Endothelial cell of umbilical vein (primary cell): Measurements from ENCODE around the gene CPNE8. TPM values are rescaled to one million over a fixed set of nuclear protein-coding genes. Genes with fewer than 3 reads are reported as not detected.

Source experiments
- BruUV-seq: library from RNA; stranded (reverse); fragments of 400-500 nt; replicated peaks from 2 replicates; lab custom pipeline; 2021; lab: Mats Ljungman, UMichigan
- CTCF ChIA-PET: fragments of 300-600, 350-600 bp; sonication (Branson Sonifier 250); formaldehyde crosslinking; loops from one replicate; lab custom pipeline; 2021; ENCODE audit warnings: antibody characterized with exemption, inconsistent platforms; lab: Charles Lee
- POLR2A ChIA-PET: fragments of 300-600, 350-600 bp; sonication (Branson Sonifier 250); formaldehyde crosslinking; loops from one replicate; lab custom pipeline; 2021; ENCODE audit warnings: antibody characterized with exemption, inconsistent platforms; lab: Charles Lee
- DNase-seq: peaks from one replicate; pipeline ENCODE4 v3.0.0-alpha.2; 2011; ENCODE audit warnings: low read depth, low spot score
- FAIRE-seq: peaks from 2 replicates; lab custom pipeline; 2011; peaks lifted over from hg19 to GRCh38; lab: Jason Lieb, UNC
- H2AFZ ChIP-seq: 2 replicates; pipeline ENCODE4 v1.6.0; 2012; ENCODE audit warnings: low read depth, low read length, control low read depth, inconsistent platforms
- H3K27ac ChIP-seq: 2 replicates; pipeline ENCODE4 v1.5.1; 2011; ENCODE audit warnings: low read depth, mild to moderate bottlenecking, control low read depth, low read length, moderate library complexity; ENCODE audit not compliant: insufficient read depth
- H3K27me3 ChIP-seq, 2 experiments: 2 replicates each; pipeline versions ENCODE4 v1.6.0 to v1.6.1; 2011; ENCODE audit warnings: low read length in 2 of 2, mixed read lengths in 1 of 2; ENCODE audit not compliant: control insufficient read depth in 2 of 2, insufficient read depth in 2 of 2
- H3K36me3 ChIP-seq, 2 experiments: 2 replicates in 1 of 2; 3 replicates in 1 of 2; pipeline ENCODE4 v1.5.1; 2011; ENCODE audit warnings: low read length in 2 of 2, mild to moderate bottlenecking in 1 of 2, moderate library complexity in 1 of 2; ENCODE audit not compliant: control insufficient read depth in 2 of 2, insufficient read depth in 2 of 2; ENCODE audit errors: extremely low read depth in 1 of 2
- H3K4me1 ChIP-seq: 3 replicates; pipeline ENCODE4 v1.5.1; 2011; ENCODE audit warnings: mild to moderate bottlenecking, low read length; ENCODE audit not compliant: control insufficient read depth, insufficient read depth; ENCODE audit errors: extremely low read depth
- H3K4me2 ChIP-seq: 2 replicates; pipeline ENCODE4 v1.6.1; 2011; ENCODE audit warnings: low read length, control low read depth, mixed read lengths; ENCODE audit not compliant: insufficient read depth
- H3K4me3 ChIP-seq, 3 experiments: fragments of 200-600 bp in 1 of 3; sonication (generic), shearing (Covaris generic) in 1 of 3; replicated peaks in 1 of 3; 2 replicates each; pipeline ENCODE4 v1.5.1; 2011 to 2016; ENCODE audit warnings: control low read depth in 3 of 3, low read length in 3 of 3, mild to moderate bottlenecking in 2 of 3, inconsistent platforms in 1 of 3, low read depth in 1 of 3, moderate library complexity in 1 of 3; ENCODE audit not compliant: insufficient read depth in 1 of 3
- H3K79me2 ChIP-seq: 2 replicates; pipeline ENCODE4 v1.6.0; 2012; ENCODE audit warnings: low read length, inconsistent platforms; ENCODE audit not compliant: control insufficient read depth, insufficient read depth
- H3K9ac ChIP-seq: replicated peaks from 2 replicates; pipeline ENCODE3; 2011; ENCODE audit warnings: low read length, control low read depth; ENCODE audit not compliant: insufficient read depth; ENCODE audit errors: extremely low read depth
- H3K9me1 ChIP-seq: replicated peaks from 3 replicates; pipeline ENCODE4 v1.6.0; 2011; ENCODE audit warnings: mild to moderate bottlenecking, low read length; ENCODE audit not compliant: control insufficient read depth, insufficient read depth; ENCODE audit errors: extremely low read depth
- H3K9me3 ChIP-seq: replicated peaks from 2 replicates; pipeline ENCODE4 v1.5.1; 2012; ENCODE audit warnings: low read length, inconsistent platforms; ENCODE audit not compliant: control insufficient read depth, insufficient read depth
- H4K20me1 ChIP-seq: replicated peaks from 2 replicates; pipeline ENCODE3; 2011; ENCODE audit warnings: mild to moderate bottlenecking, low read length; ENCODE audit not compliant: control insufficient read depth, insufficient read depth; ENCODE audit errors: extremely low read depth
- CTCF ChIP-seq, 2 donors: IDR thresholded peaks; 1 replicate in 1 of 2; 2 replicates in 1 of 2; pipeline ENCODE4 v1.5.1; 2011; ENCODE audit warnings: low read length in 2 of 2, mild to moderate bottlenecking in 2 of 2, moderate library complexity in 2 of 2, control low read depth in 1 of 2, inconsistent platforms in 1 of 2, low read depth in 1 of 2; ENCODE audit not compliant: insufficient read depth in 1 of 2; ENCODE audit errors: extremely low read depth in 1 of 2
- FOS ChIP-seq: IDR thresholded peaks from 2 replicates; pipeline ENCODE4 v1.6.1; 2011; ENCODE audit warnings: mild to moderate bottlenecking, low read length, moderate library complexity, borderline replicate concordance; ENCODE audit not compliant: insufficient read depth
- GATA2 ChIP-seq: IDR thresholded peaks from 2 replicates; pipeline ENCODE4 v1.7.0; 2011; ENCODE audit warnings: low read depth, mild to moderate bottlenecking, moderate library complexity, mixed read lengths, low read length; ENCODE audit not compliant: insufficient read length, insufficient read depth
- MYC ChIP-seq: IDR thresholded peaks from one replicate; pipeline ENCODE4 v1.6.1; 2011; ENCODE audit warnings: mild to moderate bottlenecking, low read depth, low read length
- POLR2A ChIP-seq: IDR thresholded peaks from 2 replicates; pipeline ENCODE4 v1.6.1; 2012; ENCODE audit warnings: low read depth, mild to moderate bottlenecking, control low read depth, low read length
- dilution Hi-C: fragments of 300-500 bp; cut with MboI; formaldehyde crosslinking; loops from one replicate; pipeline ENCODE4 v1.15.0; 2019; ENCODE audit warnings: low sequenced_read_pairs; ENCODE audit not compliant: extremely low pct_ligation_motif_present
- intact Hi-C: fragments of 100-400 bp; cut with micrococcal nuclease; formaldehyde crosslinking; loops from one replicate; pipeline ENCODE4 v1.10.0; 2022
- polyA plus RNA-seq, 4 experiments: library from polyadenylated mRNA; depleted of rRNA in 3 of 4; stranded (reverse) in 3 of 4; unstranded in 1 of 4; fragments of >200 nt; gene quantifications; 2 replicates each; pipeline versions ENCODE4 v1.2.1 to v1.2.3, GENCODE V29; 2011 to 2012; ENCODE audit warnings: missing spikeins in 1 of 4
- total RNA-seq: library from RNA; stranded (reverse); gene quantifications from 2 replicates; pipeline ENCODE4 v1.2.3, GENCODE V29; 2021

CPNE8 gene
- total and polyA plus RNA-seq, 2 donors (not counting 3 experiments of a cell fraction or from before 2014, with no cell fraction given), result 4.4 to 13.7 TPM

GRCh38 chr12:38954238-38954873 is 49.0 kb upstream of the CPNE8 start:
- POLR2A ChIA-PET, result no interaction called here
- DNase-seq (no peak), FAIRE-seq (no peak)
- H3K27me3 ChIP-seq, result no peaks in the 10 kb centered on the region
- H4K20me1 ChIP-seq, result no peaks in the 10 kb centered on the region
- no peak overlapping the region for H3K9ac ChIP-seq
- H3K36me3 ChIP-seq, result no peaks in the 10 kb centered on the region
- CTCF ChIA-PET, result no interaction called here
- intact Hi-C loops (no loop called here), dilution Hi-C loops (no loop called here)
- no peaks in the 10 kb centered on the region for H3K4me1 ChIP-seq
- H3K9me1 ChIP-seq, result no peaks in the 10 kb centered on the region
- no peaks in the 10 kb centered on the region for H3K9me3 ChIP-seq
- no peak overlapping the region for H3K27ac ChIP-seq
- BruUV-seq, result no TSS peak
- no peak overlapping the region for H2AFZ ChIP-seq
- no peaks in the 10 kb centered on the region for H3K79me2 ChIP-seq
- no peak overlapping the region for H3K4me2 ChIP-seq
- no peak overlapping the region for H3K4me3 ChIP-seq
- TF ChIP-seq GATA2 (no peak), CTCF (IDR thresholded peaks at IDR 0.05; ENCODE audit: extremely low read depth in 1 of 2, insufficient read depth in 1 of 2, low read depth in 1 of 2, low read length in 2 of 2) (no peak), POLR2A (no peak), FOS (no peak)

- H3K4me2 ChIP-seq, result no peak overlapping the region
- ChIA-PET CTCF (no interaction called here), POLR2A (no interaction called here)
- dilution Hi-C loops (no loop called here), intact Hi-C loops (no loop called here)
- H3K9me3 ChIP-seq, result no peaks in the 10 kb centered on the region
- H3K9ac ChIP-seq, result no peak overlapping the region
- TF ChIP-seq FOS (no peak), POLR2A (no peak), MYC (no peak), GATA2 (no peak)
- H4K20me1 ChIP-seq, result no peaks in the 10 kb centered on the region
- H3K36me3 ChIP-seq, result no peaks in the 10 kb centered on the region
- H3K4me3 ChIP-seq, result no peak overlapping the region
- no peak for FAIRE-seq
- no peak for DNase-seq
- no peak overlapping the region for H3K27ac ChIP-seq
- no peaks in the 10 kb centered on the region for H3K79me2 ChIP-seq
- H2AFZ ChIP-seq, result no peak overlapping the region
- no TSS peak for BruUV-seq
- H3K27me3 ChIP-seq, result no peaks in the 10 kb centered on the region
- H3K4me1 ChIP-seq, result no peaks in the 10 kb centered on the region
- H3K9me1 ChIP-seq, result no peaks in the 10 kb centered on the region
Measured at GRCh38 chr12:38949363-38949762, 44.0 kb upstream of the CPNE8 start.
